Measurements from ENCODE around the gene ARHGAP40. TPM values are rescaled to one million over a fixed set of nuclear protein-coding genes. Genes with fewer than 3 reads are reported as not detected.

ARHGAP40 gene
- total and polyA plus RNA-seq, 4 donors: 0.57 to 5.0 (median 1.1) TPM

DNA sequence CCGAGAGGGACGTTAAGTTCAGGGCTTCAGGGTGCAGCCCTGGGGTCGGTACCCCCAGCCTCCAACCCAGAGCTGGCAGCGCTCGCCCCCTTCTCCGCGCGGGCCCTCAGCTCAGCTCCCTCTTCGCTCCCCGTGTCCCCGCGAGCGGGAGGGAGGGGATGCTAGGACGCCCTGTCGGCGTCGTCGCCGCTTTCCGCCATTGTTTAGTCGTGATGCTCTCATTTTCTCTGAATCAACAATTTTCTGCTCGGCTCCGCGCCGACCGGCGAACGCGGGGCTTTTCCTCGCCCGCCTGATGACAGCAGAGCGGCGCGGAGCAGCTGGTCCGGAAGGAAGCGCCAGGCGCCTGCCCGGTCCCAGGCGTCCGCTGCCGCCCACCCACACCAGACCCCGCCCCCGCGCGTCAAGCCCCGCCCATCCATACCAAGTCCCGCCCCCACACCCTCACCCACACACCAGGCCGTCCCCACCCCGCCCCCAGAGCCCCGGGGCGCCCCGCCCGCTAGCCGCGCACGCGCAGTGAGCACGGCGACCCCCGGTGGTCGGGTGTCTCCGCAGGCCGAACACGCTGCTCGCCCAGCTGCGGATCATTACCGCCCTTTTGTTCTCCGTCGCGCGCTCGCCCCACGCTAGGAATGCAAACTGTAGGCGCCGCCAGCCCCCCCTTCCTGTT, 72.6 kb downstream of the ARHGAP40 start:
- no peak overlapping the region for H3K9ac ChIP-seq (ENCODE audit: insufficient read depth in 1 of 2, low read length in 2 of 2)
- DNase-seq: peak; percentile 75 to 91 (median 82)
- H3K4me3 ChIP-seq: no peak overlapping the region
- no peaks in the 10 kb centered on the region for H3K9me3 ChIP-seq (ENCODE audit: control insufficient read depth in 4 of 4, insufficient read depth in 3 of 4, low read length in 3 of 4)
- no peaks in the 10 kb centered on the region for H3K36me3 ChIP-seq (ENCODE audit: control insufficient read depth in 4 of 4, insufficient read depth in 4 of 4, low read length in 4 of 4)
- WGBS, 2 donors: 1 to 3% methylated on average over 58 to 75 of the region's 75 CpGs
- H3K4me1 ChIP-seq (ENCODE audit: control insufficient read depth in 5 of 5, insufficient read depth in 5 of 5, low read length in 5 of 5): peaks cover 0 to 11% (median 0%) of the 10 kb centered on the region in 5 donors
- TF ChIP-seq, protein P1, sequence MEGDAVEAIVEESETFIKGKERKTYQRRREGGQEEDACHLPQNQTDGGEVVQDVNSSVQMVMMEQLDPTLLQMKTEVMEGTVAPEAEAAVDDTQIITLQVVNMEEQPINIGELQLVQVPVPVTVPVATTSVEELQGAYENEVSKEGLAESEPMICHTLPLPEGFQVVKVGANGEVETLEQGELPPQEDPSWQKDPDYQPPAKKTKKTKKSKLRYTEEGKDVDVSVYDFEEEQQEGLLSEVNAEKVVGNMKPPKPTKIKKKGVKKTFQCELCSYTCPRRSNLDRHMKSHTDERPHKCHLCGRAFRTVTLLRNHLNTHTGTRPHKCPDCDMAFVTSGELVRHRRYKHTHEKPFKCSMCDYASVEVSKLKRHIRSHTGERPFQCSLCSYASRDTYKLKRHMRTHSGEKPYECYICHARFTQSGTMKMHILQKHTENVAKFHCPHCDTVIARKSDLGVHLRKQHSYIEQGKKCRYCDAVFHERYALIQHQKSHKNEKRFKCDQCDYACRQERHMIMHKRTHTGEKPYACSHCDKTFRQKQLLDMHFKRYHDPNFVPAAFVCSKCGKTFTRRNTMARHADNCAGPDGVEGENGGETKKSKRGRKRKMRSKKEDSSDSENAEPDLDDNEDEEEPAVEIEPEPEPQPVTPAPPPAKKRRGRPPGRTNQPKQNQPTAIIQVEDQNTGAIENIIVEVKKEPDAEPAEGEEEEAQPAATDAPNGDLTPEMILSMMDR (IDR thresholded peaks at IDR 0.05; ENCODE audit: control extremely low read depth, extremely low read depth): no peak
- H3K27me3 ChIP-seq (ENCODE audit: control insufficient read depth in 3 of 3, insufficient read depth in 3 of 3, low read length in 2 of 3): peaks cover 0 to 33% (median 18%) of the 10 kb centered on the region in 3 donors
- no peak overlapping the region for H3K27ac ChIP-seq (ENCODE audit: low read depth in 1 of 2, low read length in 1 of 2)
- no peak for ATAC-seq (ENCODE audit: insufficient read depth, low FRiP score)

DNA sequence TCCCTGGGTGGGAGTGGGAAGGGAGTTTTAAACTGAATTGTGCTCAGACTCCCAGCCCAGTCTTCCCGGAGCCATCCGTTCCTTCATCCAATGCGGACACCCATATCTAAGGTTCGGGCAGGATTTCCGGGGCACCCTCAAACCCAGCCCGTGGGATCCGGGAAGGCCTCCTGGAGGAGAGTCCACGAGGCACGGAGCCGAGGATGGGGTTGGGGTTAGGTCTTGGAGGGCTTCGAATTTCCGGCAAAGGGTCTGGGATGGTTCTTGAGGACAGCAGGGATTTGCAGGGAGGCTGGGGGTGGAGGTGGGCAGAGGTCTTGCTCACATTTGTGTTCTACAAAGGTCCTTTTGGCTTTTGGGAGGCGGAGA, 73.1 kb downstream of the ARHGAP40 start:
- DNase-seq (no peak), ATAC-seq (ENCODE audit: insufficient read depth, low FRiP score) (no peak)
- Histone ChIP-seq H3K4me1 (ENCODE audit: control insufficient read depth in 5 of 5, insufficient read depth in 5 of 5, low read length in 5 of 5) (peaks cover 0 to 11% (median 0%) of the 10 kb centered on the region in 5 donors), H3K9ac (ENCODE audit: insufficient read depth in 1 of 2, low read length in 2 of 2) (no peak overlapping the region), H3K27ac (ENCODE audit: low read depth in 1 of 2, low read length in 1 of 2) (no peak overlapping the region), H3K9me3 (ENCODE audit: control insufficient read depth in 4 of 4, insufficient read depth in 3 of 4, low read length in 3 of 4) (no peaks in the 10 kb centered on the region), H3K27me3 (ENCODE audit: control insufficient read depth in 3 of 3, insufficient read depth in 3 of 3, low read length in 2 of 3) (peaks cover 0 to 33% (median 18%) of the 10 kb centered on the region in 3 donors), H3K36me3 (ENCODE audit: control insufficient read depth in 4 of 4, insufficient read depth in 4 of 4, low read length in 4 of 4) (no peaks in the 10 kb centered on the region), H3K4me3 (no peak overlapping the region)
- TF ChIP-seq, protein P1 (IDR thresholded peaks at IDR 0.05; ENCODE audit: control extremely low read depth, extremely low read depth): no peak
- WGBS, 2 donors: 27 to 32% methylated on average over 13 of the region's 13 CpGs

DNA sequence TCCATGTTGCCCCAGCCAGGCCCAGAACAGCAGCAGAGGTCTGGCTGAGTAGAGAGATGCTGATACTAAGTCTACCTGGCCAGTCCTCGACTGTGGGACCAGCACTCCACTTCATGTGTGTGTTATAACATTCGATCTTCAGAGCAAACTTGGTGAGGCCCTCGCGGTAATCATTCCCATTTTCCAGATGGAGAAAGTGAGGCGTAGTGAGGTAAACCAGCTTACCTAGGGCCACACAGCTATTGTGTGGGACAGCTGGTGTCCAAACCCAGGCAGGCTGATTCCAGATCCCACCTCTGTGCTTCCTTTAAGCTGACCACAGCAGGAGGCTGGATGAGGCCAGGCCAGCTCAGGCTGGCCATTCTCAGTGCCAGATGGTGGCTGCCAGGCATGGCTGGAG, 75.0 kb downstream of the ARHGAP40 start:
- H3K9me3 ChIP-seq (ENCODE audit: control insufficient read depth in 4 of 4, insufficient read depth in 3 of 4, low read length in 3 of 4): no peaks in the 10 kb centered on the region
- no peak overlapping the region for H3K27ac ChIP-seq (ENCODE audit: low read depth in 1 of 2, low read length in 1 of 2)
- TF ChIP-seq, protein P1 (IDR thresholded peaks at IDR 0.05; ENCODE audit: control extremely low read depth, extremely low read depth): no peak
- H3K9ac ChIP-seq (ENCODE audit: insufficient read depth in 1 of 2, low read length in 2 of 2): no peak overlapping the region
- ATAC-seq (ENCODE audit: insufficient read depth, low FRiP score): no peak
- no peak for DNase-seq
- peaks cover 0 to 24% (median 15%) of the 10 kb centered on the region in 3 donors for H3K27me3 ChIP-seq (ENCODE audit: control insufficient read depth in 3 of 3, insufficient read depth in 3 of 3, low read length in 2 of 3)
- no peak overlapping the region for H3K4me3 ChIP-seq
- peaks cover 0 to 11% (median 0%) of the 10 kb centered on the region in 5 donors for H3K4me1 ChIP-seq (ENCODE audit: control insufficient read depth in 5 of 5, insufficient read depth in 5 of 5, low read length in 5 of 5)
- no peaks in the 10 kb centered on the region for H3K36me3 ChIP-seq (ENCODE audit: control insufficient read depth in 4 of 4, insufficient read depth in 4 of 4, low read length in 4 of 4)
- 85 to 90% methylated on average over 5 of the region's 5 CpGs for WGBS, 2 donors

Data from lung (tissue), 12 donors.